BLaER1 (cell line): ENCODE measurements around the gene DOCK7.

Experiments
- H3K27ac ChIP-seq: shearing (Covaris generic); formaldehyde crosslinking; 2 replicates; pipeline ENCODE4 v1.8.1; 2022
- H3K27me3 ChIP-seq: shearing (Covaris generic); formaldehyde crosslinking; 2 replicates; pipeline ENCODE4 v1.8.1; 2022
- H3K36me3 ChIP-seq: shearing (Covaris generic); formaldehyde crosslinking; 2 replicates; pipeline ENCODE4 v1.8.1; 2022
- H3K4me1 ChIP-seq: shearing (Covaris generic); formaldehyde crosslinking; 2 replicates; pipeline ENCODE4 v1.8.1; 2022
- H3K4me2 ChIP-seq: shearing (Covaris generic); formaldehyde crosslinking; 2 replicates; pipeline ENCODE4 v1.8.1; 2022
- H3K4me3 ChIP-seq: shearing (Covaris generic); formaldehyde crosslinking; 2 replicates; pipeline ENCODE4 v1.8.1; 2022
- H3K9ac ChIP-seq: shearing (Covaris generic); formaldehyde crosslinking; 2 replicates; pipeline ENCODE4 v1.8.1; 2022
- H3K9me3 ChIP-seq: shearing (Covaris generic); formaldehyde crosslinking; 2 replicates; pipeline ENCODE4 v1.8.1; 2022
- H4K20me1 ChIP-seq: shearing (Covaris generic); formaldehyde crosslinking; 2 replicates; pipeline ENCODE4 v1.8.1; 2022
- Cebpa-rat ChIP-seq: shearing (Covaris generic); IDR thresholded peaks from 2 replicates; pipeline ENCODE4 v1.8.1; 2022

The DOCK7 gene, protein sequence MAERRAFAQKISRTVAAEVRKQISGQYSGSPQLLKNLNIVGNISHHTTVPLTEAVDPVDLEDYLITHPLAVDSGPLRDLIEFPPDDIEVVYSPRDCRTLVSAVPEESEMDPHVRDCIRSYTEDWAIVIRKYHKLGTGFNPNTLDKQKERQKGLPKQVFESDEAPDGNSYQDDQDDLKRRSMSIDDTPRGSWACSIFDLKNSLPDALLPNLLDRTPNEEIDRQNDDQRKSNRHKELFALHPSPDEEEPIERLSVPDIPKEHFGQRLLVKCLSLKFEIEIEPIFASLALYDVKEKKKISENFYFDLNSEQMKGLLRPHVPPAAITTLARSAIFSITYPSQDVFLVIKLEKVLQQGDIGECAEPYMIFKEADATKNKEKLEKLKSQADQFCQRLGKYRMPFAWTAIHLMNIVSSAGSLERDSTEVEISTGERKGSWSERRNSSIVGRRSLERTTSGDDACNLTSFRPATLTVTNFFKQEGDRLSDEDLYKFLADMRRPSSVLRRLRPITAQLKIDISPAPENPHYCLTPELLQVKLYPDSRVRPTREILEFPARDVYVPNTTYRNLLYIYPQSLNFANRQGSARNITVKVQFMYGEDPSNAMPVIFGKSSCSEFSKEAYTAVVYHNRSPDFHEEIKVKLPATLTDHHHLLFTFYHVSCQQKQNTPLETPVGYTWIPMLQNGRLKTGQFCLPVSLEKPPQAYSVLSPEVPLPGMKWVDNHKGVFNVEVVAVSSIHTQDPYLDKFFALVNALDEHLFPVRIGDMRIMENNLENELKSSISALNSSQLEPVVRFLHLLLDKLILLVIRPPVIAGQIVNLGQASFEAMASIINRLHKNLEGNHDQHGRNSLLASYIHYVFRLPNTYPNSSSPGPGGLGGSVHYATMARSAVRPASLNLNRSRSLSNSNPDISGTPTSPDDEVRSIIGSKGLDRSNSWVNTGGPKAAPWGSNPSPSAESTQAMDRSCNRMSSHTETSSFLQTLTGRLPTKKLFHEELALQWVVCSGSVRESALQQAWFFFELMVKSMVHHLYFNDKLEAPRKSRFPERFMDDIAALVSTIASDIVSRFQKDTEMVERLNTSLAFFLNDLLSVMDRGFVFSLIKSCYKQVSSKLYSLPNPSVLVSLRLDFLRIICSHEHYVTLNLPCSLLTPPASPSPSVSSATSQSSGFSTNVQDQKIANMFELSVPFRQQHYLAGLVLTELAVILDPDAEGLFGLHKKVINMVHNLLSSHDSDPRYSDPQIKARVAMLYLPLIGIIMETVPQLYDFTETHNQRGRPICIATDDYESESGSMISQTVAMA (N-terminal part only)

DNA sequence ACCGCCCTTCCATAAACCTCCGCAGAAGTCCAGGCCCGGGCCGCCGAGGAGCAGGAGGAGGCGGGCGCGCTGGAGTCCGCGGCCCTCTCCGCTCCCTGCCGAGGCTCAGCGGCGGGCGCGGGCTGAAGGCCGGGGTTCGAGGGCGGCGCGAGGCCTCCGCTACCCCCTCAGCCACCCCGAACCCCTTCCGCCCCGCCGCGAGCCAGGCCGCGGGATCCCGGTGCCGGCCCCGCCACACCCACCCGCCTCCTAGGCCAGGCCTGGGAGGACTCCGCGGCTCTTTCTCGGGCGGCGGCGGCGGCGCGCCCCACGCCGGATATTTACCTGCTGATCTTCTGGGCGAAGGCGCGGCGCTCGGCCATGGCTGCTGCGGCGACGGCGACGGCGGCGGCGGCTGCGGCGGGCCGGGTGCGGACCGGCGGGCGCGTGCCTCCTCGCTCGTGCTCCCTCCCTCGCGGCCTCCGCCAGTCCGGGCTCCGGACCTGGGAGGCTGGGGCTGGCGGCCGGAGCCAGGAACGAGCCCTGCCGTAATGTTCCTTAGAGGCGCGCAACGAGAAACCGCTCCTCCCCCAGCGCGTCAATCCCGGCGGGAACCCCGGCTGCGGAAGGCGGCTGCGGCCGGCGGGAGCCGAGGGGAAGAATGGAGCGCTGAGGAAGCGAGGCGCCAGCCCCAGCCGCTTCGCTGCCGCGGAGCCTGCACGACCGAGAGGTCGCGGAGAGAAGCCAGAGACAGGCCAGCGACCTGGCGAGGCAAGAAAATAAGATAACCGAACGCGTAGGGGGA, at the start of gene DOCK7:
TSS of gene DOCK7 (minus strand) at position 484 of the 784 bp plus-strand sequence. CDS start at position 362, 122 bp downstream.
- Histone ChIP-seq H3K4me1 (peaks cover 38% of the 10 kb centered on the region), H3K4me3 (peak within 1 kb of the TSS; percentile 94), H3K4me2 (peak within 1 kb of the TSS; percentile 84), H3K9me3 (no peaks in the 10 kb centered on the region), H4K20me1 (peaks cover 30% of the 10 kb centered on the region; the same call in 1 of the 2 replicates), H3K36me3 (peaks cover 5% of the 10 kb centered on the region), H3K27ac (peak within 1 kb of the TSS; percentile 92), H3K9ac (peak within 1 kb of the TSS; percentile 93), H3K27me3 (no peaks in the 10 kb centered on the region)
- no peak for TF ChIP-seq Cebpa-rat

- H3K4me3 ChIP-seq, result no peak overlapping the region
- H3K4me1 ChIP-seq, result no peaks in the 10 kb centered on the region
- no peaks in the 10 kb centered on the region for H4K20me1 ChIP-seq
- H3K9ac ChIP-seq, result no peak overlapping the region
- H3K4me2 ChIP-seq, result no peak overlapping the region
- H3K27me3 ChIP-seq, result no peaks in the 10 kb centered on the region
- H3K27ac ChIP-seq, result no peak overlapping the region
- no peak for TF ChIP-seq Cebpa-rat
- no peaks in the 10 kb centered on the region for H3K36me3 ChIP-seq
- no peaks in the 10 kb centered on the region for H3K9me3 ChIP-seq
Measured at GRCh38 chr1:62735491-62736171, 47.4 kb upstream of the DOCK7 start.

DNA sequence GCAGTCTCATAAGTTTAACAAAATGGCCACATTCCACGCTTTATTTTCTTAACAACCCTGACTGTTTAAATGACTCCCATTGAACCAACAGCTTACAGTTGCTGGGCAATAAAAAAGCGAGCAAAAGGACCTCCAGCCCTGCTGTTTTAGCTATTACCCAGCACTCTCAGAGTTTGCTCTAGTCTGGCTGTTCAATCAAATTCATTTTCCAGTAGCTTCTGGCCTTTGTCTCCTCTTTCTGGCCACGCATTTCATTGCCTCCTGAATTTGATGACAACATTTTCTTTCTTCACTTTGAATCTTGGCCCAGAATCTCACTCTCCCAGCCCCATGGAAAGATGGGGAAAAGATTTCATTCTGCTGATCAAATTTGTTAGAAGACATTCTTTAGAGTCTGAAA, 44.1 kb upstream of the DOCK7 start:
- no peak overlapping the region for H3K4me3 ChIP-seq
- H3K9ac ChIP-seq, result no peak overlapping the region
- no peaks in the 10 kb centered on the region for H3K9me3 ChIP-seq
- H3K4me2 ChIP-seq, result no peak overlapping the region
- no peaks in the 10 kb centered on the region for H3K36me3 ChIP-seq
- no peaks in the 10 kb centered on the region for H3K27me3 ChIP-seq
- no peaks in the 10 kb centered on the region for H3K4me1 ChIP-seq
- H3K27ac ChIP-seq, result no peak overlapping the region
- no peak for TF ChIP-seq Cebpa-rat
- no peaks in the 10 kb centered on the region for H4K20me1 ChIP-seq

DNA sequence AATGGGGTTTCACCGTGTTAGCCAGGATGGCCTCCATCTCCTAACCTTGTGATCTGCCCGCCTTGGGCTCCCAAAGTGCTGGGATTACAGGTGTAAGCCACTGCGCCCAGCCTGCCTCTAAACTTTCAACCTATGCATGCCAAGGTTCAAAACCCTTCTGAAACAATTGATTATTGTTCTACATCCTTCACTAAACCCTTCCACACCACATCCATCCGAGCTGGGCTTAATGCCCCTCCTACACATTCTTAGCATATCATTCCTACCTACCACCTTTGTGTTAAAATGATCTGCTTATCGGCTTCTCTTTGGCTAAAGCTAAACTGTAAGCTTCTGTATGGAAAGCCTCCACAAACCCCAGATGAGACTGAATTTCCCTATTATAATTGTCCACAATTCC, 40.8 kb upstream of the DOCK7 start:
- Histone ChIP-seq H3K4me1 (no peaks in the 10 kb centered on the region), H3K9me3 (no peaks in the 10 kb centered on the region), H3K4me2 (no peak overlapping the region), H3K27me3 (no peaks in the 10 kb centered on the region), H4K20me1 (no peaks in the 10 kb centered on the region), H3K4me3 (no peak overlapping the region), H3K27ac (no peak overlapping the region), H3K36me3 (no peaks in the 10 kb centered on the region), H3K9ac (no peak overlapping the region)
- TF ChIP-seq Cebpa-rat, result no peak

DNA sequence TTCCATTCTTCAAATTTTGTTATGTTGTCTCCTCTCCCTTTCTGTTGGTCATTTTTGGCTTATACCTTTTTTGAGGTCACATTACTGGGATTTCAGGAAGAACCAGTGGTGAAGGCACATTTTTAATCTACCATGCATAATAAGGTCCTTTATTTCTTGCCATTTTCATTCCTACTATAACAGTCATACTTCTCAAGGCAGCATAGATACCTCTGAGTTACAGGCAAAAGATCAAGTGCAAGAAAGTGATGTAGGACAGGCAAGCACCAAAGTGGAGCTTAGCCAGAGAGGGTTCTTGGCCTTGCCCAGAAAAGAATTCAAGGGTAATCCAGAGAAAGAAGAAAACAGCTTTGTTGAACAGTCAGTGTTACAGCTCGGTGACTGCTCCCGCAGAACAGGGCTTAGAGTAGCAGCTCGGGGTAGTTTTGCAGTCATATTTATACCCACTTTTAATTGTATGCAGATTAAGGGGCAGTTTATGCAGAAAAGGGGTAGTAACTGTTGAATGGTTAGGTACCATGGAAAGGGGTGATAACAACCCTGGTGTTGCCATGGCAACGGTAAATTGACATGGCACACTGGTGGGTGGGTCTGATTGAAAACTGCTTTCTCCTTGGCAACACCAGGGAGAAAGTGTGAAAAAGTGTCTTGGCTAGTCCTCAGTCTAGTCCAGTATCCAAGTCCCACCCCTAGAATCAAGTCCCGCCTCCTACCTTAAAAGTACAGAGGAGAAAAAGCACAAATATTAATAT, 39.6 kb upstream of the DOCK7 start:
- H3K9ac ChIP-seq, result no peak overlapping the region
- H3K27ac ChIP-seq, result no peak overlapping the region
- H3K27me3 ChIP-seq, result no peaks in the 10 kb centered on the region
- no peaks in the 10 kb centered on the region for H3K4me1 ChIP-seq
- no peaks in the 10 kb centered on the region for H3K9me3 ChIP-seq
- H3K4me2 ChIP-seq, result no peak overlapping the region
- no peaks in the 10 kb centered on the region for H4K20me1 ChIP-seq
- no peak for TF ChIP-seq Cebpa-rat
- no peaks in the 10 kb centered on the region for H3K36me3 ChIP-seq
- no peak overlapping the region for H3K4me3 ChIP-seq

GRCh38 chr1:62726011-62726442, 37.8 kb upstream of the DOCK7 start:
- TF ChIP-seq Cebpa-rat, result no peak
- H4K20me1 ChIP-seq, result no peaks in the 10 kb centered on the region
- no peak overlapping the region for H3K4me3 ChIP-seq
- no peaks in the 10 kb centered on the region for H3K27me3 ChIP-seq
- no peak overlapping the region for H3K27ac ChIP-seq
- no peak overlapping the region for H3K9ac ChIP-seq
- 0 out of 2 replicates have a peak, but pooled peaks cover 5% of the 10 kb centered on the region for H3K4me1 ChIP-seq
- H3K36me3 ChIP-seq, result no peaks in the 10 kb centered on the region
- no peaks in the 10 kb centered on the region for H3K9me3 ChIP-seq
- no peak overlapping the region for H3K4me2 ChIP-seq

DNA sequence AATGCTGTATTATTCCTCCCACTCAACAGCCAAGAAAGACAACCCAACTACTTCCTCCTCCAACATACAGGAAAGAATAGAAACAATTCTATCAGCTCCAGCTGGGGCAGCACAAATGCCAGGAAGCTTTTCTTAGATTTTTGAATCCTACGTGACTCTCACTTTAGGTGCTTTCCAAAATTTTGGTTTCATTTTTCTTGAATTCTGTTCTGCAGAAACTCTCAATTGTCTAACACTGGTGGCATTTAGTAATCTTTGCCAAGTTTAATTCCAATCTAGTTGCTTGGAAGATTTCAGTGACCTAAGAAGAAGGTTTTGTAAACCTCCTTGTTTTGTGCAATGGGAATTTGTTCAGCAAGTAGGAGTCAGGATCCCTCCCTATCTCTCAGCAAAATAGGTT, 37.1 kb upstream of the DOCK7 start:
- H3K27me3 ChIP-seq, result no peaks in the 10 kb centered on the region
- no peak overlapping the region for H3K9ac ChIP-seq
- H3K4me3 ChIP-seq, result no peak overlapping the region
- H3K4me2 ChIP-seq, result no peak overlapping the region
- H4K20me1 ChIP-seq, result no peaks in the 10 kb centered on the region
- 0 out of 2 replicates have a peak, but pooled peaks cover 7% of the 10 kb centered on the region for H3K4me1 ChIP-seq
- TF ChIP-seq Cebpa-rat, result no peak
- no peaks in the 10 kb centered on the region for H3K9me3 ChIP-seq
- no peak overlapping the region for H3K27ac ChIP-seq
- H3K36me3 ChIP-seq, result no peaks in the 10 kb centered on the region

DNA sequence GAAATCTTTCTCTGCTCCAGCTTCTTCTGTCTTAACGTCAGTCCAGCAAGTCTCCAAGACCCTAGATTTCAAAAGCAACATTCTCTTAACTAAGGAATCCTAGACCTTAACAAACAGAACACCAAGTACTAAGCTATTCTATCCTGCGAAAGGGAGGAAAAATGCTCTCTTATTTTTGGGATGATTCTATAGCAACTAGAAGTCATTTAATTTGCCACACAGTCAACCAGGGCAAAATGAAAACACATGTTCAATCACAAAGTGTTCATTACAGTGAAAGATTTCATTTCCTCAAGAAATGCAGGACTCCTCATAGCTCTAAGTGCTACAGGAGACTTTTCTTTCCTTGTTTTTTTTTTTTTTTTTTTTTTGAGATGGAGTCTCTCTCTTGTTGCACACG, 36.2 kb upstream of the DOCK7 start:
- Histone ChIP-seq H3K27ac (no peak overlapping the region), H3K27me3 (no peaks in the 10 kb centered on the region), H3K4me1 (0 out of 2 replicates have a peak, but pooled peaks cover 7% of the 10 kb centered on the region), H3K9me3 (no peaks in the 10 kb centered on the region), H3K4me2 (no peak overlapping the region), H4K20me1 (no peaks in the 10 kb centered on the region), H3K9ac (no peak overlapping the region), H3K36me3 (no peaks in the 10 kb centered on the region), H3K4me3 (no peak overlapping the region)
- TF ChIP-seq Cebpa-rat, result no peak
